NCI-H1436 (cell line): Measurements from ENCODE around the gene LRRC7.
"Not testable (repeated sequence)": the region's sequence is repeated elsewhere in the genome, so short reads cannot be mapped to it uniquely, and the experiment has no call there.

Source experiments
- DNase-seq: peaks from one replicate; lab custom pipeline; 2025; lab: John Stamatoyannopoulos, UW

Gene LRRC7

GRCh38 chr1:69878338-69878737 is 310.6 kb downstream of the LRRC7 start:
- DNase-seq = no peak

GRCh38 chr1:69888016-69888415 is 320.3 kb downstream of the LRRC7 start:
- not testable (repeated sequence) for DNase-seq

- DNase-seq = no peak
Measured at GRCh38 chr1:69888657-69889056, 320.9 kb downstream of the LRRC7 start.

GRCh38 chr1:69898403-69898947 is 330.8 kb downstream of the LRRC7 start:
- DNase-seq = no peak

- DNase-seq = no peak
Measured at GRCh38 chr1:69911301-69911801, 343.6 kb downstream of the LRRC7 start.

GRCh38 chr1:69913977-69914376 is 346.3 kb downstream of the LRRC7 start:
- DNase-seq = no peak

GRCh38 chr1:69914976-69915765 is 347.4 kb downstream of the LRRC7 start:
- no peak for DNase-seq

GRCh38 chr1:69919129-69919921 is 351.6 kb downstream of the LRRC7 start:
- DNase-seq = no peak

GRCh38 chr1:69919922-69920273 is 352.2 kb downstream of the LRRC7 start:
- no peak for DNase-seq

GRCh38 chr1:69920426-69920825 is 352.7 kb downstream of the LRRC7 start:
- no peak for DNase-seq

- no peak for DNase-seq
Measured at GRCh38 chr1:69921486-69921885, 353.8 kb downstream of the LRRC7 start.

GRCh38 chr1:69928234-69928633 is 360.5 kb downstream of the LRRC7 start:
- DNase-seq = not testable (repeated sequence)

- no peak for DNase-seq
Measured at GRCh38 chr1:69929308-69930057, 361.8 kb downstream of the LRRC7 start.

- DNase-seq = no peak
Measured at GRCh38 chr1:69930396-69930795, 362.7 kb downstream of the LRRC7 start.

GRCh38 chr1:69932760-69933159 is 365.0 kb downstream of the LRRC7 start:
- DNase-seq = no peak

- no peak for DNase-seq
Measured at GRCh38 chr1:69940231-69940630, 372.5 kb downstream of the LRRC7 start.

GRCh38 chr1:69940816-69941215 is 373.1 kb downstream of the LRRC7 start:
- no peak for DNase-seq

- no peak for DNase-seq
Measured at GRCh38 chr1:69943030-69943429, 375.3 kb downstream of the LRRC7 start.

- DNase-seq = no peak
Measured at GRCh38 chr1:69946935-69947334, 379.2 kb downstream of the LRRC7 start.

- no peak for DNase-seq
Measured at GRCh38 chr1:69947837-69948236, 380.1 kb downstream of the LRRC7 start.

- DNase-seq = no peak
Measured at GRCh38 chr1:69952676-69953075, 385.0 kb downstream of the LRRC7 start.

- not testable (repeated sequence) for DNase-seq
Measured at GRCh38 chr1:69962452-69962851, 394.7 kb downstream of the LRRC7 start.
